ENCODE measurements around the gene ZFHX3.

GRCh38 chr16:72847187-72848027 is 200.5 kb downstream of the ZFHX3 start:
- TF ChIP-seq SUZ12 (IDR thresholded peaks at IDR 0.05; ENCODE audit: low read length) (no peak), CTCF (IDR thresholded peaks at IDR 0.05; ENCODE audit: control extremely low read depth in 1 of 3, insufficient read depth in 1 of 3, low read depth in 1 of 3, low read length in 3 of 3) (peak; percentile 77 to 88 (median 82))
